ENCODE measurements around the gene ABCB9.

The ABCB9 gene

GRCh38 chr12:122995503-122996187 is 29.4 kb upstream of the ABCB9 start:
- in situ Hi-C loops (cut with HindIII; ENCODE audit: low sequenced_read_pairs), result no loop called here

- in situ Hi-C loops (cut with HindIII; ENCODE audit: low sequenced_read_pairs), result no loop called here
Observed at GRCh38 chr12:122994781-122995502, 28.7 kb upstream of the ABCB9 start.

DNA sequence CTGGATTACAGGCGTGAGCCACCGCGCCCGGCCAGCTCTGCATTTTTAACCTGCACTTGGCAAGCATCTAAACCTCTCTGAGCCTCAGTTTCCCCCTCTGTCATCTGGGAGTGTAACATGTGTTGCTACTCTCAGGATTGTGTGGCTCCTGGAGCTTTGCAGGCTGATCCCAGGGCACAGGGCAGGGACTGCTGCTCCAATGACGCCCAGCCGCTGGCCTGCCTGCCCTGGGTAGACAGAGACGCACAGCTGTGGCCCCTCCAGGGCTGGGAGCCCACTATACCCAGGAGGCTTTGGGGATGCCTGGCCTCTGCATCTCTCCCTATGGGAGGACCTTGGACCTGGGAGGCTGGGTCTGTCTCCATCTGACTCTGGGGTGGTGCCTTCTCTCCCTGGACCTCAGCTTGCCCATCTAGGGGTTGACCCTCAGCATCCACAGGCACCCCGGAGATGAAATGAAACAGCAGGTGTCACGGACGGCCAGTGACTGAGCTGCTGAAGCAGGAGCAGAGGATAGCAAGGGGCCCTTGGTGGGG is 27.9 kb upstream of the ABCB9 start:
- in situ Hi-C loops (cut with HindIII; ENCODE audit: low sequenced_read_pairs), result no loop called here

- in situ Hi-C loops (cut with HindIII; ENCODE audit: low sequenced_read_pairs), result no loop called here
Observed at GRCh38 chr12:122992386-122992785, 26.1 kb upstream of the ABCB9 start.

GRCh38 chr12:122991623-122992275 is 25.5 kb upstream of the ABCB9 start:
- in situ Hi-C loops (cut with HindIII; ENCODE audit: low sequenced_read_pairs), result no loop called here

- in situ Hi-C loops (cut with HindIII; ENCODE audit: low sequenced_read_pairs), result no loop called here
Observed at GRCh38 chr12:122990961-122991622, 24.8 kb upstream of the ABCB9 start.

DNA sequence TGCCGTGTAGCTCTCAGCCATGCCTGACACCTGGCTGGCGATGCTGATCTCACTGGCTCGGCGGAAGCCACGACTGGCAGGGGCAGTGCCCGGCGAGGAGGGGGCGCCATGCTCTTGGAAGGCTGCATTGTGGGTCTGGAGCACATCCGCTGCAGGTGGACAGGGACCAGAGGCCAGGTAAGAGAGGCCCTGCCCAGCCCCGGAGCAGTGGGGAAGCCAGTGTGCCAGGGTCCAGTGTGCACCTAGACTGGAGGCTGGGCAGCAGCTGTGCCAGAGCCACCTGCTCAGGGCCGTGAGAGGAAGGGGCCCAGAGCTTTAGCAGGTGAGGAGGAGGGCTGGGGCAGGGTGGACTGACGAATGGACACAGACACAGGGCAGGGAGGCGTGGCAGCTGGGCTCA is 24.3 kb upstream of the ABCB9 start:
- in situ Hi-C loops (cut with HindIII; ENCODE audit: low sequenced_read_pairs), result no loop called here

DNA sequence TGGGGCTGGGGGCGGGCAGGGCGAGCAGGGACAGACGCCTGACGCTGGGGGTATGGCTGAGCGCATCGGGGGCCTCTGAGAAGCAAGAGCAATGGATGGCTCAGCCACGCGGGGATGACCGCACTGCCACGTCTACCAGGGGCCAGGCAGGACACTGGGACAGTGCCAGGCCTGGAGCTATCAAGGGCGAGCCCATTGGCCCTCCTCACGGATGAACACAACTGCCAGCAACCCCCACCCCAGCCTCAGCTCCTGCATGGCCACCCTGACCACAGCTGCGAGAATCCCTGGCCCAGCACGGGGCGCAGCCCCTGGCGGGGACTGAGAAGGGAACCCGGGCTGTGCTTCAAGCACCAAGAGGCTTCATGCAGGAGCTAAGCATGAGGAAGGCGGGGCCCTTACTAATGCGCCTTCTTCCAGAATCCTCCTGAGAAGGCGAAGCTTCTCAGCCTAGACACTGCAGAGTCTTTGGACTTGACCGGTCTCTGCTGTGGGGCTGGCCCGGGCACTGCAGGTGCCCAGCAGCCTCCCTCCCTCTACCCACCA is 23.7 kb upstream of the ABCB9 start:
- in situ Hi-C loops (cut with HindIII; ENCODE audit: low sequenced_read_pairs), result no loop called here

GRCh38 chr12:122989225-122989839 is 23.1 kb upstream of the ABCB9 start:
- in situ Hi-C loops (cut with HindIII; ENCODE audit: low sequenced_read_pairs), result no loop called here

DNA sequence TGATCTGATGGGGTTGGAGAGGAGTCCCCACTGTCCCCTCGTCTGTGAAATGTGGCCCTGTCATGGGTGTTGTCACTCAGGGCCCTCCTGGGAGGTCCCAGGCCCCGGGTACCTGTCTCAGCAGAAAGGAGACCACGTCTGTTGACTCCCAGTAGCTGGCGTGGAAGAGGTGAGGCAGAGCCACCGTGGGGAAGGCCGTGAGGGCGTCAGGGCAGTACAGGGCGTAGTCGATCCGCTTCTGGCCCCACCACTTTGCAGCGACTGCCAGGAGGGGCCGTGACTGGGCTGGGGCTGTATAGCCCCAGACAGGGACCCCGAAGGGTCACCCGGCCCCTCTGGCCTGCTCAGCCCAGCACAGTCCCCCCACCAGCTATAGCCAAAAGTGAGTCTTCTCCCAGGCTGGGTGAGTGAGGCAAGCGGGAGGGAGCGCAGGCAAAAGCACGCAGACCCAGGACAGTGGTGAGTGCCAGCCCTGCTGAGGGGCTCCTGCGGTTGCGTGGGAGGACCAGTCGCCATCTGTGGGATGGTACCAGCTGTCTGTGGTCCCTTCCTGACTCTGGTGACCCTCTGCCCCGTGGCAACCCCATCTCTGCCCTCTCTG is 22.4 kb upstream of the ABCB9 start:
- in situ Hi-C loops (cut with HindIII; ENCODE audit: low sequenced_read_pairs), result no loop called here

- in situ Hi-C loops (cut with HindIII; ENCODE audit: low sequenced_read_pairs), result no loop called here
Observed at GRCh38 chr12:122988036-122988435, 21.8 kb upstream of the ABCB9 start.

DNA sequence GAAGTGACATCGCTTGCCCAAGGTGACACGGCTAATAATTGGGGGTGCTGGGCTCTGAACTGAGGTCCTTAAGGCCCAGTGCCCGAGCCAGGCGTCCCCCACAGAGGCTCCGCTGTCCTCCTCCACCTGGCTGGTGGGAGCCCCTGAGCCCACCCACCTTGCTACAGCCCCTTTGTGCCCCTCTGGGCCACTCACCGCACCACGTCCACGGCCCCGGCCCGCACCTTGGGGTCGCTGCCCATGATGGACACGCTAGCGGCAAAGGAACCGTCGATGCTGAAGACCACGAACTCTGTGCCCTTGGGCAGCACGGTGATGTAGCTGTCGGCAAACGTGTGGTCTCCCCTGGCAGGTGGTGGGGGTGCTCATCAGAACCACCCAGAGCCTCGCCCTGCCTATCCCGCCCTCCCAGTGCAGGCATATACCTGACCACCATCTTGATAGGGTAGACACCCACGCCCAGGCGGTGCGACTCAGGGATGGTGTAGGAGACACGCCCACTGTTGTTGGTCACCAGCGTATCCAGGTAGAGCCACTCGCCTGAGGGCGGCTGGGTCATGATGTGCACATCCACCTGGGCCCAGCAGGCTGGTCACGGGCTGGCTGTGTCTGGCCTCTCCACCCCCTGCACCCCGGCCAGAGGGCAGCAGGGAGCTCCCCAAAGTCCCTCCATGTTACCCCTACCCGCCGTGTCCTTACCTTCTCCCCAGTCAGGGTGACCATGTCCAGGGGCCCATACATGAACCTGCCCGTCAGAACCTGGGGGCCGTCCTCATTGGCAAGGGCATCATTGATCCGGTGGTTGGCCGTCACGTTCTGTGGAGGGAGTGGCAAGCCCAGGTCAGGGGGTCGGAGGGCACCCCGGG is 21.1 kb upstream of the ABCB9 start:
- in situ Hi-C loops (cut with HindIII; ENCODE audit: low sequenced_read_pairs), result no loop called here

- in situ Hi-C loops (cut with HindIII; ENCODE audit: low sequenced_read_pairs), result no loop called here
Observed at GRCh38 chr12:122986258-122986871, 20.1 kb upstream of the ABCB9 start.

DNA sequence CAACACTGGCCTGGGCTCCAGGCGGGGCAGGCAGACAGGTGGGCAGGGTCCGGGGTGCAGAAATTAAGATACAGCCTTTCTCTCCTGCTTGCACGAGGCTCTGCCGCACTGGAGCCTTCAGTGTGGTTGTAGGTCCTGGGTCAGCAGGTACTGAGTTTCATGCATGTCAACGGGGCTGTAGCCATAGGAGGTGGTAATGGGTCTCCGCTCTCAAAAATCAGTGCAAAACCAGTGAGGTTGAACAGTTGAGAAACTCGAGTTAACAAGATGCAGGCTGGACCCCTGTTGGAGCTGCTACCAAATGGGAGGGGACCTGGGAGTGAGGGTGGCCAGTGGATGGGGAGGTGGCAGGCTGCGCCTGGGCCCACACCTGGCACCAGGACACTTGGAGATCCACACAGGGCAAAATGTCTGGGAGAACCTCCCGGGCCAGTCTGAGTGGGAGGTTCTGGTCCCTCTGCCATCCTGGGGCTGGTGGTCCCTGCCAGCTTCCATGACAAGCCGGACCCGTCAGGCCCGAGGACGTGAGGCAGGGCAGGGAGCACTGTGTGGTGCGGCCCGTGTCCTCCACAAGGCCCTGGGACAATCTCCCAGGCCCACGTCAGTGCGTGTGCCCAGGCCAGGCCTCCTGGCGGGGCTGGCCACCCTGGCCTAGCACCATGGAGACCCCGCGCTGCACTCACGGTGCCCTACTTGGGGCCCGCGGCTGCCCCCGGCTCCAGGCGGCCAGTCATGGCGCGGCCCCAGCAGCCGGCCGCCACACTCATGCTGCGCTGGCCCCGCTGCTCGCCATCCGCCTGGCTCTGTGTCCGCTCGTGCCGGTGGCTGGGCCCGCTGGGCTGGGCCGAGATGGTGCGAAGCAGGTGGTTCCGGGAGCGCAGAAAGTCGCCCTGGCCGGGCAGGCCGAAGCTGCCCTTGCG is 19.3 kb upstream of the ABCB9 start:
- in situ Hi-C loops (cut with HindIII; ENCODE audit: low sequenced_read_pairs), result no loop called here

DNA sequence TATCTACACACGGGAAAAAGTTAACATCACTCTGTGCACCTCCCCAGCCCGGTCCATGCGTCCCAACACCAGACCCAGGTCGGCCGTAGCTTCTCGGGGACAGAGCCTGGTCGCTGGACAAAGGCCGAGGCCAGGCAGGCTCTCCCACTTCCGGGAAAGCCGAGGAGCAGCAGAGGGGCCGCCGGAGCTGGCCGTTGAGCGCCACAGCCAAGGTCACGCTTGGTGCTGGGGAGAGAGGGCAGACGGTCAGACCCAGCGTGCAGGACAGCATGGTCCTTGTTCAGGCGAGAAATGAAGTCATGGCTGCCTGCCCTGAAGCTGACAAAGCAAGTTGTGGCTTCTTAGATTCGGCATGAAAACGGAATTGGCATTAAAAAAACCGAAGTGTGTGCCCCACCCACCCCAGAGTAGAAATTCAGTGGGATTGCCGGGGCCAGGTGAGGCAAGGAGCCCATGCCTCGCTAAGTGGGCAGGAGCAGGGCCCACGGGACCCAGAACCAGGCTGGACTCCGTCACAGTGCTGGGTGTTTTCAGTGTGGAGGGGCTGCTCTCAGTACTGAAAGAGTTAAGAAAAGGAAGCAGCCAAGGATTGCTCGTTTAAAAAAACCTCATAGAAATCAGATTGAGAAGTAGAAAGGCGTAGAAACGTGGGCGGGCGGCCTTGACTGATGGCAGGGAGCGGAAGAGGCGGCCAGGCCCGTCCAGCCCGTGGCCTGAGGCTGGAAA is 18.5 kb upstream of the ABCB9 start:
- in situ Hi-C loops (cut with HindIII; ENCODE audit: low sequenced_read_pairs), result no loop called here

GRCh38 chr12:122983789-122984515 is 17.7 kb upstream of the ABCB9 start:
- in situ Hi-C loops (cut with HindIII; ENCODE audit: low sequenced_read_pairs), result no loop called here
